AG09309 (cell line): ENCODE measurements around the gene TEAD3.

Source experiments
- DNase-seq: peaks from one replicate; pipeline ENCODE4 v3.0.0-alpha.2; 2010; ENCODE audit warnings: low read depth
- H3K4me3 ChIP-seq: 2 replicates; pipeline ENCODE4 v1.5.1; 2011; ENCODE audit warnings: mild to moderate bottlenecking, low read depth, low read length, moderate library complexity; ENCODE audit not compliant: control insufficient read depth
- CTCF ChIP-seq: IDR thresholded peaks from 2 replicates; pipeline ENCODE4 v1.5.1; 2011; ENCODE audit warnings: mild to moderate bottlenecking, low read depth, low read length, inconsistent platforms; ENCODE audit not compliant: insufficient read depth, control insufficient read depth; ENCODE audit errors: missing control alignments

The TEAD3 gene

DNA sequence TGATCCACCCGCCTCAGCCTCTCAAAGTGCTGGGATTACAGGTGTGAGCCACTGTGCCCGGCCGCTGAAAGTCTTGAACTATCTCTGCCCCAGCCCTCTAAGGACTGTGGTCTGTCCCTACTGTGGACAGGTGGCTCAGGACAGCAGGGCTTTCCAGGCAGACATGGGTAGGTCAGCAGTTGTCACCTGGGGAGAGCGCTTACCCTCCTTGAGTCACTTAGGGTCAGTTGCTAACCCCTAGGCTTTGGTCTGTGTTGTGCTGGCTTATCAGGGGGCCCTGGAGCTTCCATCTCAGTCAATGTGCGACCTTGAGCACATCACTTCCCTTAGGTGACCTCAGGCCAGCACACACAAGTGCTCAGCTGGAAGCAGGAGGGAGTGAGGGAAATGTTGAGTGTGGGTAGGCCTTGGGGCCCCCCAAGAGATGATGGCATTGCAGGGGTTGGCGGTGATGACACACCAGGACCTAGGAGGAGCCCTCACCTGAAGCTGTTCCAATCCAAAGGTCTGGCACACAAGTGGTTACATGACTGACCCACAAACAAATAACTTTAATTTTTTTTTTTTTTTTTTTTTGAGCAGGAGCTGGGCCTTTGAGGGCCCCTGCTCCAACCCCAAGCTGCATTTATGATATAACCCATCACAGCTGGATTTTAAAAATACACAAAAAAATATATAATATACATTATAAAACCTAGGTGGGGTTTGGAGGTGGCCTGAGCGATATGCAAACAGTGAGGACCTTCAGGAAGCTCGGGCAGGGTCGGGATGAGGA, 23.6 kb downstream of the TEAD3 start:
- no peak overlapping the region for H3K4me3 ChIP-seq
- TF ChIP-seq CTCF = no peak
- DNase-seq = no peak

DNA sequence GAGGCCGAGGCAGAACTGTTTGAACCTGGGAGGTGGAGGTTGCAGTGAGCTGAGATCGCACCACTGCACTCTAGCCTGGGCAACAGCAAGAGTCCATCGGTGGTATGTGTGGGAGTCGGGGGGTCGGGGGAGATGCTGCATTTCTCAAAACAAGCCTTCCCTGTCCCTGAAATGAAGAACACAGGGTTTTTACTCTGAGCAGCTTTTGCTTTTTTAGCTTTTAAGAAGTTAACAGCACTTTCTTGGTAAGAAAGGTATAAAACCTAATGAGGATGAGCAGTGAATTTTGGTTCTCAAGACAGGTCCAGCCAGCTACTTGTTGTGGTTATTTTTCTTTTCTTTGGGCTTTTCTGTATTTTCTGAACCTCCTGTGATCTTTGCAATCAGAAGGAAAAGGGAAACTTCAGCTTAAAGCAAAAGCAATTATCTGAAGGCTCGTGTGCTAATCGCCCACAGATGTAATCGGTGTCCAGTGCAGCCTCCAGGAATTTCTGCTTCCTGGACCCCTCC, 25.0 kb downstream of the TEAD3 start:
- no peak overlapping the region for H3K4me3 ChIP-seq
- TF ChIP-seq CTCF = no peak
- DNase-seq = no peak

DNA sequence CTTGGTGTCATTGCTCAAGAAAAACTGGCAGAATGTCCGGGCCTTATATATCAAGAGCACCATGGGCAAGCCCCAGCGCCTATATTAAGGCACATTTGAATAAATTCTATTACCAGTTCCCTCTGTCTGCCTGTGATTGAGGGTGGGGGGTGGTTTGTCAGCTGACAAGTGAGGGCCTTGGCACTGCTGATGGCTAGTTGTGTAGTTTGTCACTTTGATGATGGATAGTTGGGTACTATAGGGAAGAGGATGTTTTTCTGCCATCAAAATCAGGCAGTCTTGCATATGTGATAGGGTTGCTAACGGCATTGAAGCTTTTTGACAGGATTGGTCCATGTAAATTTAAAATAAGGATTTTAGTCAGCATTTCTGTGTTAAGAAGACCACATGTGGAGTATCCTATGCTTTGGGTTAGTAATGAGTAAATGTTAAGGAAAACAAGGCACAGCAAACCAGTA, 26.2 kb downstream of the TEAD3 start:
- no peak for DNase-seq
- peak overlapping the region; percentile 96; the same call in 1 of the 2 replicates for H3K4me3 ChIP-seq
- TF ChIP-seq CTCF = no peak

- no peak for TF ChIP-seq CTCF
- no peak for DNase-seq
These were observed 26.9 kb downstream of the TEAD3 start for GRCh38 chr6:35469751-35470662.

DNA sequence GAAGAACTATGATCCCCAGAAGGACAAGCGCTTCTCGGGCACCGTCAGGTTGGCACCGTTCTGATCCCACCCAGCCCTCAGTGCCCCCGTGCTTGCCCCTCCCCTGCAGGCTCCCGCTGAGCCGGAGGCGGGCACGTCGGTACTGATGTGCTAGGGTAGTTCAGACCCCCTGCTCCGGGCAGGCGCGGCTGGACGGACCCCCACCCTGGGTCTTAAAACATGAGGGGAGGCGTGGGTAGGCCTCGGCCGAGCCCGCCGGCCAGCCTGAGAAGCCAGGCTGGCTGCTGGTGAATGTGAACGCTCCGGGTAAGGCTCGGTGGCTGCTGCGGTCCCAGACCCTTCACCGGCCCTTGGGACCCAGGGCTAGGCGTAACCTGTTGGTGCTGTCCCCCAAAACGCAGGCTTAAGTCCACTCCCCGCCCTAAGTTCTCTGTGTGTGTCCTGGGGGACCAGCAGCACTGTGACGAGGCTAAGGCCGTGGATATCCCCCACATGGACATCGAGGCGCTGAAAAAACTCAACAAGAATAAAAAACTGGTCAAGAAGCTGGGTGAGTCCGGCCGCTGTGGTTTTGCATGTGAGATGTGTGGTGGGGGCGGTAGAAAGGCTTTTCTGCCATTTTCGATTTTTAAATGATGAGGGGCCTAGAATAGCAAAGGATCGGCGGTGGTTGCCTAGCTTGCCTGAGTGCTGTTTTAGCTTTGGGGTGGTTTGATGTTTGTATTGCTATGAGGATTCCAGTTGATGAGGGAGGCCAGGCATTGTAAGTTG, 27.7 kb downstream of the TEAD3 start:
- H3K4me3 ChIP-seq = peak overlapping the region; percentile 96
- TF ChIP-seq CTCF = no peak
- no peak for DNase-seq

More at GRCh38 chr6:35469751-35470662, 26.9 kb downstream of the TEAD3 start:
- peak overlapping the region; percentile 96 for H3K4me3 ChIP-seq

- peak; percentile 86 for DNase-seq
- TF ChIP-seq CTCF = peak; percentile 96
- H3K4me3 ChIP-seq = peak within 1 kb of the TSS; percentile 96
These were observed 28.5 kb downstream of the TEAD3 start, which contains the start of gene RPL10A for GRCh38 chr6:35468181-35468979. Gene RPL10A (plus strand): TSS chr6:35468401. CDS start chr6:35468435, 34 bp downstream.
